ENCODE measurements around the gene DOCK2. TPM values are rescaled to one million over a fixed set of nuclear protein-coding genes. Genes with fewer than 3 reads are reported as not detected.
"Not testable (repeated sequence)": the region's sequence is repeated elsewhere in the genome, so short reads cannot be mapped to it uniquely, and the experiment has no call there.

The DOCK2 gene
- total and polyA plus RNA-seq, 2 donors from 2014 or later: 1.0 to 42.0 TPM

GRCh38 chr5:169805527-169805934 lies 168.5 kb downstream of the DOCK2 start:
- no peak overlapping the region for H3K4me3 ChIP-seq (ENCODE audit: low read length in 3 of 3)
- H3K9ac ChIP-seq (ENCODE audit: low read length in 3 of 3): no peak overlapping the region
- TF ChIP-seq, protein P1, sequence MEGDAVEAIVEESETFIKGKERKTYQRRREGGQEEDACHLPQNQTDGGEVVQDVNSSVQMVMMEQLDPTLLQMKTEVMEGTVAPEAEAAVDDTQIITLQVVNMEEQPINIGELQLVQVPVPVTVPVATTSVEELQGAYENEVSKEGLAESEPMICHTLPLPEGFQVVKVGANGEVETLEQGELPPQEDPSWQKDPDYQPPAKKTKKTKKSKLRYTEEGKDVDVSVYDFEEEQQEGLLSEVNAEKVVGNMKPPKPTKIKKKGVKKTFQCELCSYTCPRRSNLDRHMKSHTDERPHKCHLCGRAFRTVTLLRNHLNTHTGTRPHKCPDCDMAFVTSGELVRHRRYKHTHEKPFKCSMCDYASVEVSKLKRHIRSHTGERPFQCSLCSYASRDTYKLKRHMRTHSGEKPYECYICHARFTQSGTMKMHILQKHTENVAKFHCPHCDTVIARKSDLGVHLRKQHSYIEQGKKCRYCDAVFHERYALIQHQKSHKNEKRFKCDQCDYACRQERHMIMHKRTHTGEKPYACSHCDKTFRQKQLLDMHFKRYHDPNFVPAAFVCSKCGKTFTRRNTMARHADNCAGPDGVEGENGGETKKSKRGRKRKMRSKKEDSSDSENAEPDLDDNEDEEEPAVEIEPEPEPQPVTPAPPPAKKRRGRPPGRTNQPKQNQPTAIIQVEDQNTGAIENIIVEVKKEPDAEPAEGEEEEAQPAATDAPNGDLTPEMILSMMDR (IDR thresholded peaks at IDR 0.05; ENCODE audit: borderline replicate concordance, extremely low read depth, insufficient read depth): no peak
- intact Hi-C loops (cut with DNase I): no loop called here
- FAIRE-seq (no peak), DNase-seq (peak in 4 of 5 donors; percentile 26 to 45 (median 28))
- H3K36me3 ChIP-seq (ENCODE audit: control insufficient read depth in 2 of 3, insufficient read depth in 3 of 3, low read length in 3 of 3): no peaks in the 10 kb centered on the region
- no peaks in the 10 kb centered on the region for H3K27me3 ChIP-seq (ENCODE audit: control insufficient read depth, insufficient read depth, low read length)
- H3K27ac ChIP-seq (ENCODE audit: low read depth in 2 of 2, low read length in 2 of 2): no peak overlapping the region
- no peaks in the 10 kb centered on the region for H3K4me1 ChIP-seq (ENCODE audit: control insufficient read depth in 2 of 3, insufficient read depth in 2 of 3, low read depth in 1 of 3, low read length in 3 of 3)
- H3K9me3 ChIP-seq (ENCODE audit: control insufficient read depth in 2 of 3, insufficient read depth in 1 of 3, low read length in 3 of 3): no peaks in the 10 kb centered on the region

GRCh38 chr5:169805937-169806700 lies 169.0 kb downstream of the DOCK2 start:
- FAIRE-seq (no peak), DNase-seq (no peak)
- intact Hi-C loops (cut with DNase I): no loop called here
- no peaks in the 10 kb centered on the region for H3K27me3 ChIP-seq (ENCODE audit: control insufficient read depth, insufficient read depth, low read length)
- no peak overlapping the region for H3K9ac ChIP-seq (ENCODE audit: low read length in 3 of 3)
- no peaks in the 10 kb centered on the region for H3K9me3 ChIP-seq (ENCODE audit: control insufficient read depth in 2 of 3, insufficient read depth in 1 of 3, low read length in 3 of 3)
- TF ChIP-seq, protein P1 (IDR thresholded peaks at IDR 0.05; ENCODE audit: borderline replicate concordance, extremely low read depth, insufficient read depth): no peak
- no peaks in the 10 kb centered on the region for H3K4me1 ChIP-seq (ENCODE audit: control insufficient read depth in 2 of 3, insufficient read depth in 2 of 3, low read depth in 1 of 3, low read length in 3 of 3)
- no peak overlapping the region for H3K4me3 ChIP-seq (ENCODE audit: low read length in 3 of 3)
- H3K36me3 ChIP-seq (ENCODE audit: control insufficient read depth in 2 of 3, insufficient read depth in 3 of 3, low read length in 3 of 3): no peaks in the 10 kb centered on the region
- H3K27ac ChIP-seq (ENCODE audit: low read depth in 2 of 2, low read length in 2 of 2): no peak overlapping the region

- TF ChIP-seq, protein P1 (IDR thresholded peaks at IDR 0.05; ENCODE audit: borderline replicate concordance, extremely low read depth, insufficient read depth): no peak
- Histone ChIP-seq H3K36me3 (ENCODE audit: control insufficient read depth in 2 of 3, insufficient read depth in 3 of 3, low read length in 3 of 3) (no peaks in the 10 kb centered on the region), H3K27me3 (ENCODE audit: control insufficient read depth, insufficient read depth, low read length) (no peaks in the 10 kb centered on the region), H3K4me1 (ENCODE audit: control insufficient read depth in 2 of 3, insufficient read depth in 2 of 3, low read depth in 1 of 3, low read length in 3 of 3) (no peaks in the 10 kb centered on the region), H3K9me3 (ENCODE audit: control insufficient read depth in 2 of 3, insufficient read depth in 1 of 3, low read length in 3 of 3) (no peaks in the 10 kb centered on the region), H3K9ac (ENCODE audit: low read length in 3 of 3) (no peak overlapping the region), H3K4me3 (ENCODE audit: low read length in 3 of 3) (no peak overlapping the region), H3K27ac (ENCODE audit: low read depth in 2 of 2, low read length in 2 of 2) (no peak overlapping the region)
- DNase-seq (no peak), FAIRE-seq (no peak)
- intact Hi-C loops (cut with DNase I): no loop called here
These were observed 171.1 kb downstream of the DOCK2 start for GRCh38 chr5:169808118-169808581.

DNA sequence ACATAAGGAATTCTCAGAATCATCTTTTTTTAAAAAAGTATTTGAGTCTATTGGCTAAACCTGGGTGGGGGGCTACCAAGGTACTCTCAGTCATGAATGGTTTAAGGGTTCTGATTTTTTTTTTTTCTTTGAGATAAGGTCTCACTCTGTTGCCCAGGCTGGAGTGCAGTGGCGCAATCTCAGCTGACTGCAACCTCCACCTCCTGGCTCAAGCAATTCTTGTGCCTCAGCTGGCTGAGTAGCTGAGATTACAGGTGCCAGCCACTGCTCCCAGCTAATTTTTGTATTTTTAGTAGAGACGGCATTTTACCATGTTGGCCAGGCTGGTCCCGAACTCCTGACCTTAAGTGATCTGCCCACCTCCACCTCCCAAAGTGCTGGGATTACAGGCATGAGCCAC lies 171.8 kb downstream of the DOCK2 start:
- FAIRE-seq; H3K4me1 ChIP-seq (ENCODE audit: control insufficient read depth in 2 of 3, insufficient read depth in 2 of 3, low read depth in 1 of 3, low read length in 3 of 3); H3K9ac ChIP-seq (ENCODE audit: low read length in 3 of 3); H3K4me3 ChIP-seq (ENCODE audit: low read length in 3 of 3); H3K36me3 ChIP-seq (ENCODE audit: control insufficient read depth in 2 of 3, insufficient read depth in 3 of 3, low read length in 3 of 3); H3K27ac ChIP-seq (ENCODE audit: low read depth in 2 of 2, low read length in 2 of 2); DNase-seq; H3K27me3 ChIP-seq (ENCODE audit: control insufficient read depth, insufficient read depth, low read length); H3K9me3 ChIP-seq (ENCODE audit: control insufficient read depth in 2 of 3, insufficient read depth in 1 of 3, low read length in 3 of 3); intact Hi-C loops (cut with DNase I): not testable (repeated sequence)

All from kidney (tissue), 14 donors.